OCI-LY3 (cell line): Measurements from ENCODE around the gene ARFRP1.

Experiments used
- H2AFZ ChIP-seq: fragments of 200-600, 300-600 bp; shearing (Covaris generic); 2 replicates; pipeline ENCODE4 v1.6.0; 2014; ENCODE audit warnings: antibody characterized with exemption, low read depth, low read length
- H3K27ac ChIP-seq: fragments of 200-600, 300-600 bp; sonication (generic); 2 replicates; pipeline ENCODE4 v1.5.1; 2014; ENCODE audit warnings: mild to moderate bottlenecking, low read length, moderate library complexity, mixed read lengths
- H3K27me3 ChIP-seq: fragments of 200-600, 300-600 bp; sonication (generic); 2 replicates; pipeline ENCODE4 v1.6.1; 2014; ENCODE audit warnings: low read depth, low read length, mixed read lengths
- H3K36me3 ChIP-seq: fragments of 200-600, 300-600 bp; sonication (generic); replicated peaks from 2 replicates; pipeline ENCODE3; 2014; ENCODE audit warnings: low read depth, low read length, mixed read lengths
- H3K4me1 ChIP-seq: fragments of 300-600, 200-600 bp; sonication (generic); 2 replicates; pipeline ENCODE4 v1.6.1; 2014; ENCODE audit warnings: low read length, mixed read lengths
- H3K4me2 ChIP-seq: fragments of 200-600, 300-600 bp; sonication (generic); 2 replicates; pipeline ENCODE4 v1.6.1; 2014; ENCODE audit warnings: low read length, mixed read lengths
- H3K4me3 ChIP-seq: fragments of 300-600, 200-600 bp; sonication (generic); 2 replicates; pipeline ENCODE4 v1.5.1; 2014; ENCODE audit warnings: antibody characterized with exemption, mild to moderate bottlenecking, low read length, moderate library complexity
- H3K79me2 ChIP-seq: fragments of 300-600, 200-600 bp; shearing (Covaris generic); 2 replicates; pipeline ENCODE4 v1.6.1; 2014; ENCODE audit warnings: mild to moderate bottlenecking, low read length, mixed read lengths
- H3K9ac ChIP-seq: fragments of 300-600, 200-600 bp; shearing (Covaris generic); 2 replicates; pipeline ENCODE4 v1.6.0; 2014; ENCODE audit warnings: mild to moderate bottlenecking, low read length, moderate library complexity
- H3K9me3 ChIP-seq: fragments of 200-600, 300-600 bp; shearing (Covaris generic); 2 replicates; pipeline ENCODE4 v1.6.1; 2014; ENCODE audit warnings: low read length, mixed read lengths; ENCODE audit not compliant: insufficient read depth
- H4K20me1 ChIP-seq: fragments of 200-600, 300-600 bp; sonication (generic); 2 replicates; pipeline ENCODE4 v1.6.1; 2016; ENCODE audit warnings: low read length, mixed read lengths; ENCODE audit not compliant: insufficient read depth
- EZH2phosphoT487 ChIP-seq: fragments of 200-600 bp; shearing (Covaris generic); IDR thresholded peaks from 2 replicates; pipeline ENCODE4 v1.6.1; 2018; ENCODE audit warnings: antibody characterized with exemption, mixed run types, low read depth
- TF ChIP-seq, protein P1 (sequence below): fragments of 200-600, 300-600 bp; sonication (generic); IDR thresholded peaks from 2 replicates; pipeline ENCODE4 v1.5.1; 2014; ENCODE audit warnings: antibody characterized with exemption, low read length, low read depth

Gene ARFRP1

DNA sequence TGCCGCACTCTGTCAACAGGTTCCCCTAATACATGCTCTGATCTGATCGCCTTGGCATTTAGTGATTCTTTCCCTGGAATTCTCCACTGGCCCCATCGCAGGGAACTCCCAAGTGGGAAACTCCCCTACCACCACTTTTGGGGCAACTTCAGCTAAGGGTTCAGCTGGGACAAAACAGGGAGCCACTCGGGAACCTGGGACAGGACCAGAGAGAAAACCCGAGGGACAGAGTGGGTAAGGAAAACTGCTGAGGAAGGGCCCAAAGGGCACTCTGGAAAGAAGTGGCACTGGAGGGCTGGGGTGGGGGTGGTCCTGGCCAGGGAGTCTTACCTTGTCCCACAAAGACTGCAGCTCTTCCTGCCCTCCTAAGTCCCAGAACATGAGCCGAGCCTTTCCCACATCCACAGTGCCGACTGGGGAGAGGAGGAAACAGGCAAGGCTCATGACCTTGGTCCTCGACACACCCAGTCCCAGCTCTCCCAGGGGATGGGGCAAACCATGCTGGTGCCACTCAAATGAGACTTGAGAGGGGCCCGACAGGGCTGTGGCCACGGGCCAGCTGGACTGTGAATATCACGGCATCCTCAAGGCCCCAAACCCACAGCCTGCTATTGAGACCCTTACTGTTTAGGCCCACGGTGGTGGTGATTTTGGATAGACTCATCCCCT lies 1.6 kb downstream of the ARFRP1 start:
- Histone ChIP-seq H4K20me1 (0 out of 2 replicates have a peak, but pooled peaks cover 4% of the 10 kb centered on the region), H3K27ac (peak overlapping the region; percentile 59; the same call in 1 of the 2 replicates), H3K4me3 (peak overlapping the region; percentile 85)

DNA sequence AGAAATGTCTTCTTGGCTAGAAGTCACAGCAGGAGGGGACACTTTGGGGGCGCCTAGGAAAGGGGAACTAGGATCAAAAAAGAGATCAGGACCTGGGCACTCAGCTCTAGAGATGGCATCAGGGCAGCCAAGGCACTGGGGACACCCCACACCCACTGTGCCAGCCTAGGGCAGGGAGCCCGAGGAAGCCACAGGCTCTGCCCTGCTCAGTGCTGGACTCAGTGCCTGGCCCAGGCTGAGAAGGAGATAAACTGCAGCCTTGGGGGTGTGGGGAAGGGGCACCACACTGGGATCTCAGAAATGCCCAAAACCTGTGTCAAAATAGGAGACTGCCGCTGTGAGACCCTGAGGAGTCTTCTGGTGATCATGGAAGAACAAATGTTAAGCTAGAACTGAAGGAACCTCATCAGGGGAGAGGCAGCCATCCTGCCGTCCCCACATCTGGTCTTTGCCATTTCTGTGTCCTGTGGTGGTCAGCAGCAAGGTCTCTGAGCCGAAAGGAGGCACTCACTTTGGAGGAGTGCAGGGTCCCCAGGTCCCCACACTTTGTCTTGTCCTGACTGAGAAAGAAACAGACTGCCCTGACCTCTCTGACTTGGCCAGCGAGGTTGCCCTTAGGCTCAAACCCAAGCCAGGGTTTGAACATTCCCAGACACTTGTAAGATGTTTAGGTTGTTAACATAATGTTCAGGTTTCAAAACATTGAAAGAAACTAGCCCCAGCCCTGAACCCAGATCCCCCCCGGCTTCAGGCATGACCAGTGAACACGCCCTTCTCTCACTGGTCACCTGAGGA lies 2.3 kb downstream of the ARFRP1 start:
- Histone ChIP-seq H3K4me1 (peaks cover 17% of the 10 kb centered on the region), H3K4me3 (no peak overlapping the region), H3K9ac (no peak overlapping the region), H3K36me3 (peaks cover 31% of the 10 kb centered on the region), H3K27ac (no peak overlapping the region), H3K79me2 (peaks cover 47% of the 10 kb centered on the region), H3K27me3 (no peaks in the 10 kb centered on the region), H3K9me3 (no peaks in the 10 kb centered on the region), H4K20me1 (0 out of 2 replicates have a peak, but pooled peaks cover 4% of the 10 kb centered on the region), H2AFZ (no peak overlapping the region), H3K4me2 (no peak overlapping the region)
- no peak for TF ChIP-seq EZH2phosphoT487
- TF ChIP-seq, protein P1, sequence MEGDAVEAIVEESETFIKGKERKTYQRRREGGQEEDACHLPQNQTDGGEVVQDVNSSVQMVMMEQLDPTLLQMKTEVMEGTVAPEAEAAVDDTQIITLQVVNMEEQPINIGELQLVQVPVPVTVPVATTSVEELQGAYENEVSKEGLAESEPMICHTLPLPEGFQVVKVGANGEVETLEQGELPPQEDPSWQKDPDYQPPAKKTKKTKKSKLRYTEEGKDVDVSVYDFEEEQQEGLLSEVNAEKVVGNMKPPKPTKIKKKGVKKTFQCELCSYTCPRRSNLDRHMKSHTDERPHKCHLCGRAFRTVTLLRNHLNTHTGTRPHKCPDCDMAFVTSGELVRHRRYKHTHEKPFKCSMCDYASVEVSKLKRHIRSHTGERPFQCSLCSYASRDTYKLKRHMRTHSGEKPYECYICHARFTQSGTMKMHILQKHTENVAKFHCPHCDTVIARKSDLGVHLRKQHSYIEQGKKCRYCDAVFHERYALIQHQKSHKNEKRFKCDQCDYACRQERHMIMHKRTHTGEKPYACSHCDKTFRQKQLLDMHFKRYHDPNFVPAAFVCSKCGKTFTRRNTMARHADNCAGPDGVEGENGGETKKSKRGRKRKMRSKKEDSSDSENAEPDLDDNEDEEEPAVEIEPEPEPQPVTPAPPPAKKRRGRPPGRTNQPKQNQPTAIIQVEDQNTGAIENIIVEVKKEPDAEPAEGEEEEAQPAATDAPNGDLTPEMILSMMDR, result no peak

More for the DNA sequence above, 1.6 kb downstream of the ARFRP1 start:
- H3K9me3 ChIP-seq, result no peaks in the 10 kb centered on the region
- peak overlapping the region; percentile 80 for H3K9ac ChIP-seq
- H3K27me3 ChIP-seq, result no peaks in the 10 kb centered on the region
- H3K79me2 ChIP-seq, result peaks cover 54% of the 10 kb centered on the region
- no peak overlapping the region for H2AFZ ChIP-seq
- peaks cover 17% of the 10 kb centered on the region for H3K4me1 ChIP-seq
- peak overlapping the region; percentile 76 for H3K4me2 ChIP-seq
- H3K36me3 ChIP-seq, result peaks cover 38% of the 10 kb centered on the region
- TF ChIP-seq EZH2phosphoT487, result no peak
- TF ChIP-seq, protein P1, result no peak

DNA sequence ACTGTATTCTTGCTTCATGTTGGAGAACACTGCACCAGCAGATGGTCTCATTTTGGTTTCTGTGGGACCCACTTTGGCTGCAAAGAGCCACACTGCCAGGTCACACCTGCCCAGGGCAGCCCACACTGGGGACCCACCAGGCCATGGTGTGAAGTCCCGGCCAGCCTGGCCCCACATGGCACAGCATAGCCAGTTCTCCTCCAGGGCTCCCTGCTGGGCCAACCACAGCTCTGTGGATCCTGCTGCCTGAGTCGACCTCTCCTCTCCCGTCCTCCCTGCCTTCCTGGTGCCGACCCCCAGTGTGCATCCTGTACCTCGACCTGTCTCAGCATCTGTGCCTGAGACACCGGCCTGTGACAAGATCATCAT lies 3.0 kb downstream of the ARFRP1 start:
- H2AFZ ChIP-seq, result no peak overlapping the region
- no peak overlapping the region for H3K4me2 ChIP-seq
- H3K4me1 ChIP-seq, result peaks cover 18% of the 10 kb centered on the region
- peaks cover 29% of the 10 kb centered on the region for H3K36me3 ChIP-seq
- H3K27ac ChIP-seq, result no peak overlapping the region
- peaks cover 41% of the 10 kb centered on the region for H3K79me2 ChIP-seq
- H4K20me1 ChIP-seq, result 0 out of 2 replicates have a peak, but pooled peaks cover 4% of the 10 kb centered on the region
- H3K9me3 ChIP-seq, result no peaks in the 10 kb centered on the region
- no peak overlapping the region for H3K4me3 ChIP-seq
- H3K27me3 ChIP-seq, result no peaks in the 10 kb centered on the region
- TF ChIP-seq EZH2phosphoT487, result no peak
- H3K9ac ChIP-seq, result no peak overlapping the region

DNA sequence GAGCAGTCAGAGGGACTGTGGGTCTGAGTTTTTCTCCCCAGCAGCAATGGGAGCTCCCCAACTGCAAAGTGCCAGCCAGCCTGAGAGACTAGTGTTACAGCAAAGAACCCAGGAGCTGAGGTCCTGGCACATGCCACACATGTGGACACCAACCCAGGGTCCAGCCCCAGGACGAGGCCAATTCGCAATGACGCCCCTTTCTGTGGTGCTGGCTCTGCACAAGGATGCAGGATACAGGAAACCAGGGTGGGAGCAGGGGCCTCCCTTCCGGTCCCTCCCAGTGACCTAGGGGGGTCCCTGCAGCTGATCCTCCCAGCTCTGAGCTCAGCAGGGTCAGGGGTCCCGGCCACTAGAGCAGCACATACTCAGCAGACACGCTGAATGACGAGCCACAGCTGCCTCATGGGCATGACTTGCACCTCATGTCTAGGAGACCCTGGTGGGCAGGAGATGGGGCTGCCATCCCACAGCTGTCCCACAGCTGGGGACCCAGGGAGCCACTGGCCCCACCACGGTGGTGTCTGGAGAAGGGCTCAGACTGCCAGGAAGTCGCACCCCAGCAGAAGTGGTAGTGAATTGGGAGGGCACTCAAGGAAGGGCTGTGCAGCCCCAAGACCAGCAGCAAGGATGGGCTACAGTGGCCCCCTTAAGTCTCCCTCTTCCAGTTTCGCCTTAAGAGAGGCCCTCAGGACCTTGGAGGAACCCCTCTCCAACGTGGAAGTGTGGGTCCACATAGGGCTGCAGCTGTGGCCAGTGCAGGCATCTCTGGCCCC lies 3.6 kb downstream of the ARFRP1 start:
- Histone ChIP-seq H2AFZ (no peak overlapping the region), H3K4me2 (no peak overlapping the region), H3K27ac (no peak overlapping the region), H3K27me3 (no peaks in the 10 kb centered on the region), H3K9me3 (no peaks in the 10 kb centered on the region), H3K79me2 (peaks cover 36% of the 10 kb centered on the region), H3K4me1 (peaks cover 21% of the 10 kb centered on the region), H3K9ac (no peak overlapping the region), H3K36me3 (peaks cover 25% of the 10 kb centered on the region), H3K4me3 (no peak overlapping the region), H4K20me1 (0 out of 2 replicates have a peak, but pooled peaks cover 4% of the 10 kb centered on the region)
- TF ChIP-seq, protein P1, result no peak
- no peak for TF ChIP-seq EZH2phosphoT487
